B cell (primary cell): Measurements from ENCODE around the gene CHCHD6. TPM values are rescaled to one million over a fixed set of nuclear protein-coding genes. Genes with fewer than 3 reads are reported as not detected.

ENCODE experiments used
- ATAC-seq: fragments of 200-7000 bp; cut with Tn5 transposase; one replicate; pipeline ENCODE4 v1.10.0; 2021; ENCODE audit warnings: low read depth, mild to moderate bottlenecking, moderate number of reproducible peaks, moderate library complexity
- CTCF ChIA-PET: fragments of 350-600 bp; sonication (Branson Sonifier 250); formaldehyde crosslinking; loops from one replicate; lab custom pipeline; 2021; ENCODE audit warnings: antibody characterized with exemption, inconsistent platforms; lab: Charles Lee
- POLR2A ChIA-PET: fragments of 350-600 bp; sonication (Branson Sonifier 250); formaldehyde crosslinking; loops from one replicate; lab custom pipeline; 2021; ENCODE audit warnings: antibody characterized with exemption; lab: Charles Lee
- DNase-seq: peaks from one replicate; pipeline ENCODE4 v3.0.0; 2013
- H2AFZ ChIP-seq: 2 replicates; pipeline ENCODE4 v1.6.1; 2012; ENCODE audit warnings: mild to moderate bottlenecking, low read depth, low read length; ENCODE audit not compliant: insufficient read depth, poor library complexity, severe bottlenecking
- H3K27ac ChIP-seq, 2 donors: 1 replicate in 1 of 2; 2 replicates in 1 of 2; pipeline ENCODE4 v1.5.1; 2012 to 2013; ENCODE audit warnings: low read length in 2 of 2, mild to moderate bottlenecking in 2 of 2, moderate library complexity in 1 of 2
- H3K27me3 ChIP-seq, 4 experiments: fragments of 200-600 bp in 1 of 4; sonication (generic) in 1 of 4; replicated peaks in 1 of 4; 1 replicate in 2 of 4; 2 replicates in 2 of 4; pipeline versions ENCODE4 v1.6.1 to v1.7.0; 2013 to 2016; ENCODE audit warnings: low read length in 3 of 4, mild to moderate bottlenecking in 2 of 4, mixed read lengths in 1 of 4, moderate library complexity in 1 of 4; ENCODE audit not compliant: insufficient read depth in 4 of 4, control insufficient read depth in 3 of 4; ENCODE audit errors: control extremely low read depth in 1 of 4
- H3K36me3 ChIP-seq, 2 experiments: replicated peaks in 1 of 2; 1 replicate in 1 of 2; 2 replicates in 1 of 2; pipeline versions ENCODE4 v1.6.1 to v1.7.1; 2013; ENCODE audit warnings: low read length in 1 of 2; ENCODE audit not compliant: insufficient read depth in 2 of 2, control insufficient read depth in 1 of 2; ENCODE audit errors: control extremely low read depth in 1 of 2, extremely low read depth in 1 of 2
- H3K4me1 ChIP-seq, 2 donors: fragments of 200-600 bp in 1 of 2; sonication (generic) in 1 of 2; 1 replicate in 1 of 2; 2 replicates in 1 of 2; pipeline versions ENCODE4 v1.5.1 to v1.6.1; 2013 to 2017; ENCODE audit warnings: low read length in 2 of 2; ENCODE audit not compliant: control insufficient read depth in 2 of 2, insufficient read depth in 2 of 2
- H3K4me2 ChIP-seq: replicated peaks from 2 replicates; pipeline ENCODE3; 2012; ENCODE audit warnings: mild to moderate bottlenecking, low read depth, low read length; ENCODE audit not compliant: poor library complexity, severe bottlenecking
- H3K4me3 ChIP-seq, 5 experiments: fragments of 200-600 bp in 1 of 5; sonication (generic) in 1 of 5; 1 replicate in 3 of 5; 2 replicates in 2 of 5; pipeline versions ENCODE4 v1.5.1 to v1.7.0; 2011 to 2016; ENCODE audit warnings: low read length in 4 of 5, mild to moderate bottlenecking in 4 of 5, low read depth in 2 of 5, control low read depth in 1 of 5, moderate library complexity in 1 of 5; ENCODE audit not compliant: insufficient read depth in 1 of 5; ENCODE audit errors: control extremely low read depth in 1 of 5, extremely low read depth in 1 of 5
- H3K79me2 ChIP-seq: fragments of 200-600 bp; sonication (generic); one replicate; pipeline ENCODE4 v1.6.0; 2016; ENCODE audit warnings: low read length; ENCODE audit not compliant: control insufficient read depth, insufficient read depth
- H3K9ac ChIP-seq: fragments of 200-600 bp; sonication (generic); 2 replicates; pipeline ENCODE4 v1.6.1; 2017; ENCODE audit warnings: mild to moderate bottlenecking, low read length, moderate library complexity
- H3K9me3 ChIP-seq, 3 donors: one replicate each; pipeline versions ENCODE4 v1.6.1 to v1.7.1; 2013; ENCODE audit warnings: low read length in 2 of 3; ENCODE audit not compliant: control insufficient read depth in 2 of 3, insufficient read depth in 1 of 3; ENCODE audit errors: control extremely low read depth in 1 of 3
- H4K20me1 ChIP-seq: 2 replicates; pipeline ENCODE4 v1.6.0; 2012; ENCODE audit warnings: mild to moderate bottlenecking, low read length; ENCODE audit not compliant: insufficient read depth, control insufficient read depth, poor library complexity, severe bottlenecking
- H3K27ac Mint-ChIP-seq: one replicate; pipeline ENCODE4 v1.8.0; 2021; ENCODE audit warnings: mixed read lengths
- H3K27me3 Mint-ChIP-seq: one replicate; pipeline ENCODE4 v1.8.0; 2021; ENCODE audit warnings: mixed read lengths
- H3K4me1 Mint-ChIP-seq: one replicate; pipeline ENCODE4 v1.8.0; 2021; ENCODE audit warnings: mixed read lengths
- H3K4me3 Mint-ChIP-seq: one replicate; pipeline ENCODE4 v1.8.0; 2021; ENCODE audit warnings: mixed read lengths
- H3K9me3 Mint-ChIP-seq: one replicate; pipeline ENCODE4 v1.8.0; 2022; ENCODE audit warnings: mixed read lengths; ENCODE audit not compliant: insufficient read depth
- EZH2 ChIP-seq: IDR thresholded peaks from 2 replicates; pipeline ENCODE4 v1.6.1; 2012; ENCODE audit warnings: borderline replicate concordance, low read depth, mild to moderate bottlenecking, moderate library complexity, low read length; ENCODE audit not compliant: insufficient read depth, poor library complexity, severe bottlenecking
- WGBS: methylation state at CpG from one replicate; pipeline ENCODE4 v1.1.5; 2013; ENCODE audit warnings: missing lambda C conversion rate; ENCODE audit not compliant: insufficient coverage; 5-methylcytosine and 5-hydroxymethylcytosine counted together
- intact Hi-C: fragments of 100-400 bp; cut with micrococcal nuclease; formaldehyde crosslinking; loops from one replicate; pipeline ENCODE4 v1.10.0; 2022
- polyA plus RNA-seq: library from polyadenylated mRNA; depleted of rRNA; stranded (reverse); fragments of >200 nt; gene quantifications from 2 replicates; pipeline ENCODE4 v1.2.3, GENCODE V29; 2012
- total RNA-seq, 2 donors: library from RNA; stranded (reverse); fragments of 120-200 nt in 1 of 2; gene quantifications; 1 replicate in 1 of 2; 2 replicates in 1 of 2; pipeline versions ENCODE4 v1.2.3 to v1.2.4, GENCODE V29; 2013 to 2022
- TF ChIP-seq, protein P1 (sequence below): fragments of 200-600 bp; IDR thresholded peaks from one replicate; pipeline ENCODE4 v1.8.0; 2022; ENCODE audit warnings: antibody characterized with exemption, mild to moderate bottlenecking

The CHCHD6 gene
- total and polyA plus RNA-seq, 2 donors (not counting 1 experiment from before 2014, with no cell fraction given): 8.0 to 13.5 TPM

DNA sequence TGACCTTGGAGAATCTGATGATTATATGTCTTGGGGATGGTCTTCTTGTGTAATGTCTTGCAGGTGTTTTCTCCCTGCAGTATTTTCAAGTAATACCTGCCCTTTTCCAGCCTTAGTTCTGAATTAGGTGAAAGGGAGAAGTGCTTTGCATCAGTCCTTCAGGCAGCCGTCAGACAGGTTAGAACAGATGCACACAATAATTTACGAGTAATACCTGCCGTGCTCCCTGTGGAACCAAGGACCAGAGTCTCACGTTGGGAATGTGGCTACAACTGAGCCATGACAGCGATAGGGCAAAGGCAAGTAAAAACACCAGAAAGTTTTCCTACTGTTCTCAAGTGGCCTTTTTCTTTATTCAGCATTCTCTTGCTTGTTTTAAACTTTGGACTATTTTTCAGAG, 69.1 kb downstream of the CHCHD6 start:
- Histone ChIP-seq H2AFZ (no peak overlapping the region), H3K36me3 (no peaks in the 10 kb centered on the region), H3K4me3 (no peak overlapping the region), H3K79me2 (no peaks in the 10 kb centered on the region), H4K20me1 (no peaks in the 10 kb centered on the region), H3K9me3 (peaks cover 4 to 13% (median 7%) of the 10 kb centered on the region in 3 donors), H3K27me3 (peaks cover 0 to 4% (median 0%) of the 10 kb centered on the region in 4 experiments), H3K4me1 (peaks cover 9 to 10% of the 10 kb centered on the region in 2 donors), H3K4me2 (no peak overlapping the region), H3K27ac (no peak overlapping the region), H3K9ac (no peak overlapping the region)
- H3K9me3 Mint-ChIP-seq: peaks cover 18% of the 10 kb centered on the region
- no peak overlapping the region for H3K4me3 Mint-ChIP-seq
- H3K27ac Mint-ChIP-seq: no peak overlapping the region
- peaks cover 17% of the 10 kb centered on the region for H3K4me1 Mint-ChIP-seq
- ATAC-seq: no peak
- ChIA-PET CTCF (no interaction called here), POLR2A (no interaction called here)
- TF ChIP-seq, protein P1, sequence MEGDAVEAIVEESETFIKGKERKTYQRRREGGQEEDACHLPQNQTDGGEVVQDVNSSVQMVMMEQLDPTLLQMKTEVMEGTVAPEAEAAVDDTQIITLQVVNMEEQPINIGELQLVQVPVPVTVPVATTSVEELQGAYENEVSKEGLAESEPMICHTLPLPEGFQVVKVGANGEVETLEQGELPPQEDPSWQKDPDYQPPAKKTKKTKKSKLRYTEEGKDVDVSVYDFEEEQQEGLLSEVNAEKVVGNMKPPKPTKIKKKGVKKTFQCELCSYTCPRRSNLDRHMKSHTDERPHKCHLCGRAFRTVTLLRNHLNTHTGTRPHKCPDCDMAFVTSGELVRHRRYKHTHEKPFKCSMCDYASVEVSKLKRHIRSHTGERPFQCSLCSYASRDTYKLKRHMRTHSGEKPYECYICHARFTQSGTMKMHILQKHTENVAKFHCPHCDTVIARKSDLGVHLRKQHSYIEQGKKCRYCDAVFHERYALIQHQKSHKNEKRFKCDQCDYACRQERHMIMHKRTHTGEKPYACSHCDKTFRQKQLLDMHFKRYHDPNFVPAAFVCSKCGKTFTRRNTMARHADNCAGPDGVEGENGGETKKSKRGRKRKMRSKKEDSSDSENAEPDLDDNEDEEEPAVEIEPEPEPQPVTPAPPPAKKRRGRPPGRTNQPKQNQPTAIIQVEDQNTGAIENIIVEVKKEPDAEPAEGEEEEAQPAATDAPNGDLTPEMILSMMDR: no peak
- no peak for TF ChIP-seq EZH2
- no peaks in the 10 kb centered on the region for H3K27me3 Mint-ChIP-seq
- intact Hi-C loops: no loop called here
- WGBS: 97% methylated on average over 5 of the region's 5 CpGs
- DNase-seq: no peak

DNA sequence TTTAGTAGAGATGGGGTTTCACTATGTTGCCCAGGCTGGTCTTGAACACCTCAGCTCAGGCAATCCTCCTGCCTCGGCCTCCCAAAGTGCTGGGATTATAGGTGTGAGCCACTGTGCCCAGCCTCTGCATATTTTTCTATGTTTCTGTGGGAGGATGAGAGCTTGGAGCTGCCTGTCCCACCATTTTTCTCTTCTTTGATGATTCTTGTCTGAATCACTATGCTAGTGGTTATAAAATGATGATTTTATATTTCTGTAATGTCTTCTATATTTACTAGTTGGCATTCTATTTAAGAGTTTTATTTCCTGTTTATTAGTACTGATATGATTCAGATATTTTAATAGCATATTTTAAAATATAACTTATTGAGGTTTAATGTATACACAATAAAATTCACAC, 69.7 kb downstream of the CHCHD6 start:
- intact Hi-C loops: no loop called here
- no peak overlapping the region for H3K4me2 ChIP-seq
- Mint-ChIP-seq H3K27ac (no peak overlapping the region), H3K4me1 (peaks cover 17% of the 10 kb centered on the region), H3K4me3 (no peak overlapping the region), H3K9me3 (peaks cover 14% of the 10 kb centered on the region), H3K27me3 (no peaks in the 10 kb centered on the region)
- ChIA-PET POLR2A (no interaction called here), CTCF (no interaction called here)
- WGBS: 100% methylated on average over 1 of the region's 1 CpG
- H3K9me3 ChIP-seq: peaks cover 3 to 13% (median 4%) of the 10 kb centered on the region in 3 donors
- no peaks in the 10 kb centered on the region for H3K79me2 ChIP-seq
- H2AFZ ChIP-seq: no peak overlapping the region
- H3K36me3 ChIP-seq: no peaks in the 10 kb centered on the region
- peaks cover 0 to 4% (median 0%) of the 10 kb centered on the region in 4 experiments for H3K27me3 ChIP-seq
- no peak for TF ChIP-seq EZH2
- TF ChIP-seq, protein P1: no peak
- DNase-seq: no peak
- ATAC-seq: no peak
- H4K20me1 ChIP-seq: no peaks in the 10 kb centered on the region
- no peak overlapping the region for H3K9ac ChIP-seq
- H3K4me3 ChIP-seq: no peak overlapping the region
- H3K27ac ChIP-seq: no peak overlapping the region
- H3K4me1 ChIP-seq: peaks cover 9 to 10% of the 10 kb centered on the region in 2 donors
